PC-9 (cell line): ENCODE measurements around the gene SNX25.

Experiments used
- CTCF ChIP-seq: fragments of 200-600 bp; sonication (generic); conservative IDR thresholded peaks from 2 replicates; pipeline ENCODE4 v1.6.1; 2017; ENCODE audit warnings: mixed run types, antibody characterized with exemption, mild to moderate bottlenecking, moderate library complexity
- EZH2 ChIP-seq: fragments of 200-600 bp; sonication (generic); IDR thresholded peaks from 2 replicates; pipeline ENCODE4 v1.8.0; 2017; ENCODE audit warnings: antibody characterized with exemption, low read depth

GRCh38 chr4:185224597-185224996 lies 15.2 kb downstream of the SNX25 start:
- TF ChIP-seq CTCF: peak; percentile 23
- TF ChIP-seq EZH2: no peak
